IMR-90 (cell line): ENCODE data around the gene ANO2.

Source experiments
- BHLHE40 ChIP-seq: fragments of 150-350 bp; IDR thresholded peaks from 2 replicates; pipeline ENCODE4 v1.6.1; 2016; ENCODE audit warnings: mild to moderate bottlenecking, low read depth, low read length
- CEBPB ChIP-seq: IDR thresholded peaks from 2 replicates; pipeline ENCODE4 v1.6.1; 2012; ENCODE audit warnings: low read depth, low read length, improper control_type of control experiment
- MAFK ChIP-seq: IDR thresholded peaks from 2 replicates; pipeline ENCODE4 v1.6.1; 2012; ENCODE audit warnings: low read depth, low read length, improper control_type of control experiment
- RCOR1 ChIP-seq: IDR thresholded peaks from 2 replicates; pipeline ENCODE4 v1.6.1; 2012; ENCODE audit warnings: mild to moderate bottlenecking, low read length, improper control_type of control experiment; ENCODE audit not compliant: insufficient replicate concordance
- TF ChIP-seq, protein P1 (sequence below): conservative IDR thresholded peaks from 2 replicates; pipeline ENCODE4 v1.5.1; 2012; ENCODE audit warnings: mild to moderate bottlenecking, low read depth, low read length, improper control_type of control experiment
- TF ChIP-seq, protein P2 (sequence below): fragments of 150-350 bp; IDR thresholded peaks from 2 replicates; pipeline ENCODE4 v1.6.1; 2017; ENCODE audit warnings: mild to moderate bottlenecking, antibody characterized with exemption, low read length, low read depth

DNA sequence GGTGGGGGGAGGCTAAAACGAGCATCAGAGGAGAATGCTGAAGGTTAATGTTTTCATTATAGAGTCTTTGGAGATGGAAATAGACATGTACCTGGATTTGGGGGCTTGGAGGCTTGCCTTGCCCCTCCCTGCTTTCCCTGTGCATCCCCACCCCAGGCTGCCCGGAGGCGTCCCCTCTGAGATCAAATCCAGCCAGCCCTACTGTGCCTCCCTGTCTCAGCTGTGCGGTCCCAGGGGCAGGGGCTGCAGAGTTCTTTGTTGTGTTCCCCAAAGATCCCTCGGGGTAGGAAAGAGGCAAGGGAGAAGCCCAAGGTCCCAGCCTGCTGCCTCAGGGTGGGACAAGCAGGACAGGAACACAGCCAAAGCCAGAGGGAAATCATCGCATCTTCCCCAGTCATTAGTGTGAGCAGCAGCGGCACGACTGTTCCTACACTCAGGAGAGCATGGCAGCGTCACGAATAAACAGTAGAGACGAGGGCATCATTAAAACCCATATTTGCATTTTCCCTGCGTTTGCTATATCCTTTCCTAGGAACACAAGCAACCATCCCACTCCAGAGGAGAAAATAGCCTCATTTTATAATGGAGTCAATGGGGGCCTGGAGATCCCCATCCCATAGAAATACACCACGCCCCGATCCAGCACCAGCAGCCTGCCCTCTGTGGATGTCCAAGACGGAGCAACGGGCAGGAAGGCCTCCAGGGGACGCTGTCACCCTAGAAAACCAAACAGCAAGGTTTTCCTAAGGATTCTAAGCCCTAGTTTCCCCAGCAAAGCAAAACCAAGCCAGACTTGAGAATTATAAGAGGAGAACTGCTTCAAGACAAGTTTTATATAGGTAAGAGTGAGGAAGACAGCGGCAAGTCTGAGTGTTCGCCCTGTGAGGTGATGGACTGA, 32.4 kb downstream of the ANO2 start:
- TF ChIP-seq BHLHE40 (no peak), RCOR1 (no peak), MAFK (no peak), CEBPB (no peak)
- TF ChIP-seq, protein P1, sequence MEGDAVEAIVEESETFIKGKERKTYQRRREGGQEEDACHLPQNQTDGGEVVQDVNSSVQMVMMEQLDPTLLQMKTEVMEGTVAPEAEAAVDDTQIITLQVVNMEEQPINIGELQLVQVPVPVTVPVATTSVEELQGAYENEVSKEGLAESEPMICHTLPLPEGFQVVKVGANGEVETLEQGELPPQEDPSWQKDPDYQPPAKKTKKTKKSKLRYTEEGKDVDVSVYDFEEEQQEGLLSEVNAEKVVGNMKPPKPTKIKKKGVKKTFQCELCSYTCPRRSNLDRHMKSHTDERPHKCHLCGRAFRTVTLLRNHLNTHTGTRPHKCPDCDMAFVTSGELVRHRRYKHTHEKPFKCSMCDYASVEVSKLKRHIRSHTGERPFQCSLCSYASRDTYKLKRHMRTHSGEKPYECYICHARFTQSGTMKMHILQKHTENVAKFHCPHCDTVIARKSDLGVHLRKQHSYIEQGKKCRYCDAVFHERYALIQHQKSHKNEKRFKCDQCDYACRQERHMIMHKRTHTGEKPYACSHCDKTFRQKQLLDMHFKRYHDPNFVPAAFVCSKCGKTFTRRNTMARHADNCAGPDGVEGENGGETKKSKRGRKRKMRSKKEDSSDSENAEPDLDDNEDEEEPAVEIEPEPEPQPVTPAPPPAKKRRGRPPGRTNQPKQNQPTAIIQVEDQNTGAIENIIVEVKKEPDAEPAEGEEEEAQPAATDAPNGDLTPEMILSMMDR = peak; percentile 30
- TF ChIP-seq, protein P2, sequence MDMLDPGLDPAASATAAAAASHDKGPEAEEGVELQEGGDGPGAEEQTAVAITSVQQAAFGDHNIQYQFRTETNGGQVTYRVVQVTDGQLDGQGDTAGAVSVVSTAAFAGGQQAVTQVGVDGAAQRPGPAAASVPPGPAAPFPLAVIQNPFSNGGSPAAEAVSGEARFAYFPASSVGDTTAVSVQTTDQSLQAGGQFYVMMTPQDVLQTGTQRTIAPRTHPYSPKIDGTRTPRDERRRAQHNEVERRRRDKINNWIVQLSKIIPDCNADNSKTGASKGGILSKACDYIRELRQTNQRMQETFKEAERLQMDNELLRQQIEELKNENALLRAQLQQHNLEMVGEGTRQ = no peak
